Endothelial cell of umbilical vein (primary cell): ENCODE data around the gene ZDHHC14. TPM values are rescaled to one million over a fixed set of nuclear protein-coding genes. Genes with fewer than 3 reads are reported as not detected.

Experiments
- BruUV-seq: library from RNA; stranded (reverse); fragments of 400-500 nt; replicated peaks from 2 replicates; lab custom pipeline; 2021; lab: Mats Ljungman, UMichigan
- CTCF ChIA-PET: fragments of 300-600, 350-600 bp; sonication (Branson Sonifier 250); formaldehyde crosslinking; loops from one replicate; lab custom pipeline; 2021; ENCODE audit warnings: antibody characterized with exemption, inconsistent platforms; lab: Charles Lee
- POLR2A ChIA-PET: fragments of 300-600, 350-600 bp; sonication (Branson Sonifier 250); formaldehyde crosslinking; loops from one replicate; lab custom pipeline; 2021; ENCODE audit warnings: antibody characterized with exemption, inconsistent platforms; lab: Charles Lee
- DNase-seq: peaks from one replicate; pipeline ENCODE4 v3.0.0-alpha.2; 2011; ENCODE audit warnings: low read depth, low spot score
- FAIRE-seq: peaks from 2 replicates; lab custom pipeline; 2011; peaks lifted over from hg19 to GRCh38; lab: Jason Lieb, UNC
- H2AFZ ChIP-seq: 2 replicates; pipeline ENCODE4 v1.6.0; 2012; ENCODE audit warnings: low read depth, low read length, control low read depth, inconsistent platforms
- H3K27ac ChIP-seq: 2 replicates; pipeline ENCODE4 v1.5.1; 2011; ENCODE audit warnings: low read depth, mild to moderate bottlenecking, control low read depth, low read length, moderate library complexity; ENCODE audit not compliant: insufficient read depth
- H3K27me3 ChIP-seq, 2 experiments: 2 replicates each; pipeline versions ENCODE4 v1.6.0 to v1.6.1; 2011; ENCODE audit warnings: low read length in 2 of 2, mixed read lengths in 1 of 2; ENCODE audit not compliant: control insufficient read depth in 2 of 2, insufficient read depth in 2 of 2
- H3K36me3 ChIP-seq, 2 experiments: 2 replicates in 1 of 2; 3 replicates in 1 of 2; pipeline ENCODE4 v1.5.1; 2011; ENCODE audit warnings: low read length in 2 of 2, mild to moderate bottlenecking in 1 of 2, moderate library complexity in 1 of 2; ENCODE audit not compliant: control insufficient read depth in 2 of 2, insufficient read depth in 2 of 2; ENCODE audit errors: extremely low read depth in 1 of 2
- H3K4me1 ChIP-seq: 3 replicates; pipeline ENCODE4 v1.5.1; 2011; ENCODE audit warnings: mild to moderate bottlenecking, low read length; ENCODE audit not compliant: control insufficient read depth, insufficient read depth; ENCODE audit errors: extremely low read depth
- H3K4me2 ChIP-seq: 2 replicates; pipeline ENCODE4 v1.6.1; 2011; ENCODE audit warnings: low read length, control low read depth, mixed read lengths; ENCODE audit not compliant: insufficient read depth
- H3K4me3 ChIP-seq, 3 experiments: fragments of 200-600 bp in 1 of 3; sonication (generic), shearing (Covaris generic) in 1 of 3; replicated peaks in 1 of 3; 2 replicates each; pipeline ENCODE4 v1.5.1; 2011 to 2016; ENCODE audit warnings: control low read depth in 3 of 3, low read length in 3 of 3, mild to moderate bottlenecking in 2 of 3, inconsistent platforms in 1 of 3, low read depth in 1 of 3, moderate library complexity in 1 of 3; ENCODE audit not compliant: insufficient read depth in 1 of 3
- H3K79me2 ChIP-seq: 2 replicates; pipeline ENCODE4 v1.6.0; 2012; ENCODE audit warnings: low read length, inconsistent platforms; ENCODE audit not compliant: control insufficient read depth, insufficient read depth
- H3K9ac ChIP-seq: replicated peaks from 2 replicates; pipeline ENCODE3; 2011; ENCODE audit warnings: low read length, control low read depth; ENCODE audit not compliant: insufficient read depth; ENCODE audit errors: extremely low read depth
- H3K9me1 ChIP-seq: replicated peaks from 3 replicates; pipeline ENCODE4 v1.6.0; 2011; ENCODE audit warnings: mild to moderate bottlenecking, low read length; ENCODE audit not compliant: control insufficient read depth, insufficient read depth; ENCODE audit errors: extremely low read depth
- H3K9me3 ChIP-seq: replicated peaks from 2 replicates; pipeline ENCODE4 v1.5.1; 2012; ENCODE audit warnings: low read length, inconsistent platforms; ENCODE audit not compliant: control insufficient read depth, insufficient read depth
- H4K20me1 ChIP-seq: replicated peaks from 2 replicates; pipeline ENCODE3; 2011; ENCODE audit warnings: mild to moderate bottlenecking, low read length; ENCODE audit not compliant: control insufficient read depth, insufficient read depth; ENCODE audit errors: extremely low read depth
- EZH2 ChIP-seq: IDR thresholded peaks from 2 replicates; pipeline ENCODE4 v1.6.1; 2012; ENCODE audit warnings: borderline replicate concordance, low read depth, mild to moderate bottlenecking, moderate library complexity, low read length, inconsistent platforms; ENCODE audit not compliant: severe bottlenecking
- FOS ChIP-seq: IDR thresholded peaks from 2 replicates; pipeline ENCODE4 v1.6.1; 2011; ENCODE audit warnings: mild to moderate bottlenecking, low read length, moderate library complexity, borderline replicate concordance; ENCODE audit not compliant: insufficient read depth
- GATA2 ChIP-seq: IDR thresholded peaks from 2 replicates; pipeline ENCODE4 v1.7.0; 2011; ENCODE audit warnings: low read depth, mild to moderate bottlenecking, moderate library complexity, mixed read lengths, low read length; ENCODE audit not compliant: insufficient read length, insufficient read depth
- JUN ChIP-seq: IDR thresholded peaks from 2 replicates; pipeline ENCODE4 v1.6.1; 2011; ENCODE audit warnings: borderline replicate concordance, low read depth; ENCODE audit not compliant: insufficient read length, insufficient read depth
- MYC ChIP-seq: IDR thresholded peaks from one replicate; pipeline ENCODE4 v1.6.1; 2011; ENCODE audit warnings: mild to moderate bottlenecking, low read depth, low read length
- POLR2A ChIP-seq: IDR thresholded peaks from 2 replicates; pipeline ENCODE4 v1.6.1; 2012; ENCODE audit warnings: low read depth, mild to moderate bottlenecking, control low read depth, low read length
- POLR2AphosphoS5 ChIP-seq: IDR thresholded peaks from 2 replicates; pipeline ENCODE4 v1.6.1; 2012; ENCODE audit warnings: low read depth, mild to moderate bottlenecking, control low read depth, low read length, moderate library complexity; ENCODE audit not compliant: insufficient read depth
- dilution Hi-C: fragments of 300-500 bp; cut with MboI; formaldehyde crosslinking; loops from one replicate; pipeline ENCODE4 v1.15.0; 2019; ENCODE audit warnings: low sequenced_read_pairs; ENCODE audit not compliant: extremely low pct_ligation_motif_present
- intact Hi-C: fragments of 100-400 bp; cut with micrococcal nuclease; formaldehyde crosslinking; loops from one replicate; pipeline ENCODE4 v1.10.0; 2022
- polyA plus RNA-seq, 4 experiments: library from polyadenylated mRNA; depleted of rRNA in 3 of 4; stranded (reverse) in 3 of 4; unstranded in 1 of 4; fragments of >200 nt; gene quantifications; 2 replicates each; pipeline versions ENCODE4 v1.2.1 to v1.2.3, GENCODE V29; 2011 to 2012; ENCODE audit warnings: missing spikeins in 1 of 4
- total RNA-seq: library from RNA; stranded (reverse); gene quantifications from 2 replicates; pipeline ENCODE4 v1.2.3, GENCODE V29; 2021
- TF ChIP-seq, protein P1 (sequence below), 2 donors: IDR thresholded peaks; 1 replicate in 1 of 2; 2 replicates in 1 of 2; pipeline ENCODE4 v1.5.1; 2011; ENCODE audit warnings: low read length in 2 of 2, mild to moderate bottlenecking in 2 of 2, moderate library complexity in 2 of 2, control low read depth in 1 of 2, inconsistent platforms in 1 of 2, low read depth in 1 of 2; ENCODE audit not compliant: insufficient read depth in 1 of 2; ENCODE audit errors: extremely low read depth in 1 of 2
- TF ChIP-seq, protein P2 (sequence below): IDR thresholded peaks from 2 replicates; pipeline ENCODE4 v1.6.1; 2011; ENCODE audit not compliant: insufficient read depth, insufficient read length

The ZDHHC14 gene
- total and polyA plus RNA-seq, 2 donors (not counting 3 experiments of a cell fraction or from before 2014, with no cell fraction given) = 23.0 to 25.6 TPM

DNA sequence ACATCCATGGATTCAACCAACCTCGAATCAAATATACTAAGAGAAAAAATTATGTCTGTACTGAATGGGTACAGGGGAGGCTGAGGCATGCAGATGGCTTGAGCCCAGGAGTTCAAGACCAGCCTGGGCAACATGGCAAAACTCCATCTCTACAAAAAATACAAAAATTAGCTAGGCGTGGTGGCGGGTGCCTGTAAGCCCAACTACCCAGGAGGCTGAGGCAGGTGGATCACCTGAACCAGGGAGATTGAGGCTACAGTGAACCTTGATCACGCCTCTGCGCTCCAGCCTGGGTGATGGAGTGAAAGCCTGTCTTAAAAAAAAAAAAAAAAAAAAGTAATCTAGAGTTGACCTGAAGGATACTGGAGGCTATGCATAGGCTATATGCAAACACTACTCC is 223.0 kb downstream of the ZDHHC14 start:
- H3K4me1 ChIP-seq = no peaks in the 10 kb centered on the region
- no peak overlapping the region for H2AFZ ChIP-seq
- H3K27ac ChIP-seq = no peak overlapping the region
- ChIA-PET CTCF (interaction anchor here (1.1 to 1.5 kb wide), 2 partner anchors 9 to 289 kb away, joined by 3 to 5 read pairs; no protein-coding TSS in a partner anchor), POLR2A (no interaction called here)
- H3K9ac ChIP-seq = no peak overlapping the region
- FAIRE-seq (no peak), DNase-seq (no peak)
- dilution Hi-C loops (no loop called here), intact Hi-C loops (no loop called here)
- no peaks in the 10 kb centered on the region for H3K27me3 ChIP-seq
- no peak overlapping the region for H3K4me3 ChIP-seq
- no TSS peak for BruUV-seq
- TF ChIP-seq MYC (no peak), EZH2 (no peak), POLR2A (no peak), GATA2 (no peak), FOS (no peak), JUN (no peak), POLR2AphosphoS5 (no peak)
- TF ChIP-seq, protein P1, sequence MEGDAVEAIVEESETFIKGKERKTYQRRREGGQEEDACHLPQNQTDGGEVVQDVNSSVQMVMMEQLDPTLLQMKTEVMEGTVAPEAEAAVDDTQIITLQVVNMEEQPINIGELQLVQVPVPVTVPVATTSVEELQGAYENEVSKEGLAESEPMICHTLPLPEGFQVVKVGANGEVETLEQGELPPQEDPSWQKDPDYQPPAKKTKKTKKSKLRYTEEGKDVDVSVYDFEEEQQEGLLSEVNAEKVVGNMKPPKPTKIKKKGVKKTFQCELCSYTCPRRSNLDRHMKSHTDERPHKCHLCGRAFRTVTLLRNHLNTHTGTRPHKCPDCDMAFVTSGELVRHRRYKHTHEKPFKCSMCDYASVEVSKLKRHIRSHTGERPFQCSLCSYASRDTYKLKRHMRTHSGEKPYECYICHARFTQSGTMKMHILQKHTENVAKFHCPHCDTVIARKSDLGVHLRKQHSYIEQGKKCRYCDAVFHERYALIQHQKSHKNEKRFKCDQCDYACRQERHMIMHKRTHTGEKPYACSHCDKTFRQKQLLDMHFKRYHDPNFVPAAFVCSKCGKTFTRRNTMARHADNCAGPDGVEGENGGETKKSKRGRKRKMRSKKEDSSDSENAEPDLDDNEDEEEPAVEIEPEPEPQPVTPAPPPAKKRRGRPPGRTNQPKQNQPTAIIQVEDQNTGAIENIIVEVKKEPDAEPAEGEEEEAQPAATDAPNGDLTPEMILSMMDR (IDR thresholded peaks at IDR 0.05; ENCODE audit: extremely low read depth in 1 of 2, insufficient read depth in 1 of 2, low read depth in 1 of 2, low read length in 2 of 2) = no peak
- TF ChIP-seq, protein P2, sequence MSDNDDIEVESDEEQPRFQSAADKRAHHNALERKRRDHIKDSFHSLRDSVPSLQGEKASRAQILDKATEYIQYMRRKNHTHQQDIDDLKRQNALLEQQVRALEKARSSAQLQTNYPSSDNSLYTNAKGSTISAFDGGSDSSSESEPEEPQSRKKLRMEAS = no peak
- H3K4me2 ChIP-seq = no peak overlapping the region
- H3K36me3 ChIP-seq = peaks cover 0 to 4% of the 10 kb centered on the region in 2 experiments
- H3K9me3 ChIP-seq = no peaks in the 10 kb centered on the region
- H3K9me1 ChIP-seq = no peaks in the 10 kb centered on the region
- no peaks in the 10 kb centered on the region for H4K20me1 ChIP-seq
- no peaks in the 10 kb centered on the region for H3K79me2 ChIP-seq
